Measurements from ENCODE around the gene GLRA2. TPM values are rescaled to one million over a fixed set of nuclear protein-coding genes. Genes with fewer than 3 reads are reported as not detected.
A peak's percentile ranks its signal among the peaks of the same experiment; 100 is the strongest.

Gene GLRA2
- total RNA-seq, 1 donor from 2014 or later: not detected

DNA sequence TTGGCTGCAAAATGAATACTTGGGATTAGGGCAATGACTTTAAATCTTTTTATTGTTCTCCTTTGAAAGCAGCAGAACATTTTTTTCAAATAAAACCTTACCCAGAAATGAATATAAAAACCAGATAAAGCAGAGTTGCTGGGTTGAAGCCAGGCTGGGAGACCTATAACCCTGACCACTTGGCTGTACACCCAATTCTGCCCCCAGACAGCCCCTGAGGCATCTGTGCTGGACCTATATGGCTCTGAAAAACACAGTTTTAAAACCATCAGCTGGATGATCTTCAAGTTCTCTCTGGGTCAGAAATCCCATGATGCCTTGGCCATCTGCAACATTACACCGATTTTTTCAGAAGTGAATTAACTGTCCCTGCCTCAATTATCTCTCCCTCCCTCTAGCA is 23.7 kb upstream of the GLRA2 start:
- no peak overlapping the region for H3K4me3 ChIP-seq (ENCODE audit: low read depth, low read length)
- TF ChIP-seq, protein P1, sequence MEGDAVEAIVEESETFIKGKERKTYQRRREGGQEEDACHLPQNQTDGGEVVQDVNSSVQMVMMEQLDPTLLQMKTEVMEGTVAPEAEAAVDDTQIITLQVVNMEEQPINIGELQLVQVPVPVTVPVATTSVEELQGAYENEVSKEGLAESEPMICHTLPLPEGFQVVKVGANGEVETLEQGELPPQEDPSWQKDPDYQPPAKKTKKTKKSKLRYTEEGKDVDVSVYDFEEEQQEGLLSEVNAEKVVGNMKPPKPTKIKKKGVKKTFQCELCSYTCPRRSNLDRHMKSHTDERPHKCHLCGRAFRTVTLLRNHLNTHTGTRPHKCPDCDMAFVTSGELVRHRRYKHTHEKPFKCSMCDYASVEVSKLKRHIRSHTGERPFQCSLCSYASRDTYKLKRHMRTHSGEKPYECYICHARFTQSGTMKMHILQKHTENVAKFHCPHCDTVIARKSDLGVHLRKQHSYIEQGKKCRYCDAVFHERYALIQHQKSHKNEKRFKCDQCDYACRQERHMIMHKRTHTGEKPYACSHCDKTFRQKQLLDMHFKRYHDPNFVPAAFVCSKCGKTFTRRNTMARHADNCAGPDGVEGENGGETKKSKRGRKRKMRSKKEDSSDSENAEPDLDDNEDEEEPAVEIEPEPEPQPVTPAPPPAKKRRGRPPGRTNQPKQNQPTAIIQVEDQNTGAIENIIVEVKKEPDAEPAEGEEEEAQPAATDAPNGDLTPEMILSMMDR (conservative IDR thresholded peaks at IDR 0.05; ENCODE audit: low read depth, low read length): no peak

DNA sequence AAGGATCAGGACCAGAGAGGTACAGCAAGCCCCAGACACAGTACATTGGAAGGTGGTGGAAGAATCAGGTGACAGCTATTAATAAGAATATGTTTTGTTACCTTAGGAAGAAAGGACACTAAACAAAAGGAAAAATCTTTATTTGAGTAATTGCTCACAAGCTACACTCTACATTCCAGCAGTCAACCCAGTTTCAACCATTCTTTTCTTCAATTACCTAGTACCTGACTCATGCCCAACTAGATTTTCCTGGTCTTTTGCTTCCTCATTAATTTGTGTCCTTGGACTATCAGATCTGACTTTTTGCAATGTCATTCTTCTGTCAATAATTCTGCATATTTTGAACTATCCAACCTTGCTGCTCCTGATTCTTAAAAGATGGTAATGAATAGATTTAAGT is 22.5 kb upstream of the GLRA2 start:
- no peak for DNase-seq (ENCODE audit: low read depth)
- H3K4me3 ChIP-seq (ENCODE audit: low read depth, low read length): no peak overlapping the region
- TF ChIP-seq, protein P1 (conservative IDR thresholded peaks at IDR 0.05; ENCODE audit: low read depth, low read length): no peak

More for the DNA sequence above, 23.7 kb upstream of the GLRA2 start:
- DNase-seq (ENCODE audit: low read depth): no peak

DNA sequence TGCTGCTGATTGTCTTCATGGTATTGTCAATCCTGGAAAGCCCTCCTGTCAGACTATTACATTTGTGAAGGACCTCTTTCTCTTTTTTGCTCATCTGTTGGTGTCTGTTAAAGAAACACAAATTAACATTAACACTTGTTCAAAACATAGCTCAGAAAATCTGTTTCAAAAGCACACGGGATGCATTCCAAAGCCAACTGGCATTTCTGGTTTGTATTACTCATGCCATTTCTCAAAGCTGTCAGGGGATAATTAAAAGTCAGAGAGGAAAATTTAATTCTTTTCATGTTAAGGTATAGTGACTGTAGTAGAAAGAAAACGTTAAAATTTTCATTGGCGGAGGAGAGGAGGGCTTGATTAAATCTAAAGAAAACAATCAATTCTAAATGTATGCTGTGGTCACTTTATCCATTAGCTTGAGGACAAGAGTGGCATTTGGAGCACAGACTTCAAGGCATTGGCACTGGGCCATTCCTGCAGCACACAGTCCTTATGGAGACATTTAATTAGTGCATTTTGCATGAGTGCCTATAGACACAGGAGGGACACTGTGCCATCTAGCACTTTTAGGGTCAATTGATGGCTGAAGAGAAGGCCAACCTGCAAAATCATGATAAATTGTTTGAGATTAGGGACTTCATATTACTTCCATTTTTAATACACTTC is 21.2 kb upstream of the GLRA2 start:
- no peak overlapping the region for H3K4me3 ChIP-seq (ENCODE audit: low read depth, low read length)
- DNase-seq (ENCODE audit: low read depth): no peak
- TF ChIP-seq, protein P1 (conservative IDR thresholded peaks at IDR 0.05; ENCODE audit: low read depth, low read length): no peak

DNA sequence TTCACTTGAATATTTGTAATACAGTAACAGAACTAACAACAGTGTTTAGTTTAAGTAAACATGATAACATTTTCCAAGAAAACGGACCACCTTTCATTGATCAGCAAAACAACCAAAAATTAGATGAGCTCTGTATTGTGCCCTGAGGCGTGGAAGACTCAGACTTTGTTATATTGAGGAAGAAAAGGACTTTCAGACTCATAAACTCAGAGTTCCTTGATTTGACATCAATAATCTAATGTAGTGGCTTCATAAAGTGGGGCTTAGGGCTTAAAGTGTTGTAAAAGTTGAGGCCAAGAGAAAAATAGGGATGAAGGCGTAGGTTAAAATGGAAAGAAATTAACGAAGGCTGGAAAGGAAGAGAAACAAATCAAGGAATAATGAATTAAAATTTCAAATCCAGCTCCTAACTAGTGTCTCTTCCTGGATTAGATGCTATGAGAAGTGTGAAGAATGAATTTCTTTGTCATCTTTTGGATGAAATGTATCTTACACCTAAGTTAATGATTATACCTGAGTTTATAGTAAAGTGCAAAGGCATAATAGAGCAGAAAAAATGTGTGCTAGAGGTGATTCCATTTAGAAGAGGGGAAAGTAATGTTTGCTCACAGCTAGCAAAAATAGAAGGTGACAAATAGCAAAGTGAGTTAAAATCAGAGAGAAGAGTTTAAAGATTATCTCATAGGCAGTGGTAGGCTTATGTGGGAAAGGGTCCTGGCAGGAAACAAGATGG is 19.8 kb upstream of the GLRA2 start:
- TF ChIP-seq, protein P1 (conservative IDR thresholded peaks at IDR 0.05; ENCODE audit: low read depth, low read length): no peak
- DNase-seq (ENCODE audit: low read depth): no peak
- no peak overlapping the region for H3K4me3 ChIP-seq (ENCODE audit: low read depth, low read length)

DNA sequence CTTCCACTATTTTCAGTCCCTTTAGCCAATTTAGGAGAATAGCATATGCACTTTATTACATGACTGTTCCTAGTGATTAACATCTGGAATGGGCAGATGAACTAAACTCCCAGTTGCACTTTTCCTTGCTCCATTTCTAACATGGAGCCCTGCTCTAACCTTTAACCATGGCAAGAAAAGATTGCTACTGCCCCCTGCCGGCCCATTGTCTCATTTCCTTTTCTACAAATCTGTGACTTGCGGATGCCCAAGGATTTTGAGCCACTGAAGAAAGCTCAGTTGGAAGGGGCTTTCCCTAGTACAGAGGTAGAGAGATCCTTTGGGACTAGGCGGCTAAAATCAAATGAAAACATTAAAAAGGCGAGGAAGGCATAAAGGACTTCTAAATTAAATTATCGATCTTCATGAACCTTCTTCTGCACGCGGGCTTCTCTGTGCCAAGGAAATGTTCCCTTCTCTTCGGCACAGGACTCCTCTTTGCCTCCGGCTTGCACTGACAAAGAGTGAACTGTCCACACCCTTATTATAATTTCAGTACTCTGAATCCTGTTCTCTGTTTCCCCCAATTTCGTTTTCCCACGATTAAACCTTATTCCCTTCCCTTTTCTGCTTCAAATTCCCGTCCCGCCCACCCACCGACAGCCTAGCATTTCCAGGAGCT is 577 bp upstream of the GLRA2 start:
- TF ChIP-seq, protein P1 (conservative IDR thresholded peaks at IDR 0.05; ENCODE audit: low read depth, low read length): peak; percentile 58
- DNase-seq (ENCODE audit: low read depth): no peak
- H3K4me3 ChIP-seq (ENCODE audit: low read depth, low read length): peak overlapping the region; percentile 27

DNA sequence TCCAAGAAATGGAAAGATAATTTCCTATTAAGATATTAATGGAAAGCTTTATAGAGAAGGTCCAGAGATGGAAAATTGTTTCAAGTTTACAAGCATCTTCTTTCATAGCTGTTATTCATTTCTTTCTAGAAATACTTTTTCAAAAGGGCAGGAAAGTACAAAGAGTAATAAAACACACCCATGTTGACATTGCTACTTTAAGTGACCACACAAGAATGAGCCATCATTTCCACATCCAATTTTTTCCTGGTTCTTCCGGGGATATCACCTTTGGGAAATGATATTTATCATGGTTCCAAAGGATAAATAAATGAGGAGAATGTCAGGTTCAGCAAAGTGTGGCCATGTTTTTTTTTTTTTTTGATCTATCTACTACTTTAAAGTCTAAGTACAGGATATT is 4.5 kb downstream of the GLRA2 start:
- no peak overlapping the region for H3K4me3 ChIP-seq (ENCODE audit: low read depth, low read length)
- no peak for DNase-seq (ENCODE audit: low read depth)
- TF ChIP-seq, protein P1 (conservative IDR thresholded peaks at IDR 0.05; ENCODE audit: low read depth, low read length): no peak
